Retina (tissue), 1 donor: ENCODE results near the gene SCAF4.
"Not testable (repeated sequence)": the region's sequence is repeated elsewhere in the genome, so short reads cannot be mapped to it uniquely, and the experiment has no call there.

Experiments
- DNase-seq: peaks from one replicate; pipeline ENCODE4 v3.0.0-alpha.2; 2016

Gene SCAF4

GRCh38 chr21:31631881-31632280 lies 100.0 kb downstream of the SCAF4 start:
- not testable (repeated sequence) for DNase-seq

- DNase-seq = no peak
Measured at GRCh38 chr21:31629972-31630711, 101.8 kb downstream of the SCAF4 start.

- no peak for DNase-seq
Measured at GRCh38 chr21:31624961-31625491, 106.9 kb downstream of the SCAF4 start.

- DNase-seq = no peak
Measured at GRCh38 chr21:31624181-31624580, 107.7 kb downstream of the SCAF4 start.

GRCh38 chr21:31623664-31624063 lies 108.3 kb downstream of the SCAF4 start:
- no peak for DNase-seq

GRCh38 chr21:31622397-31622796 lies 109.5 kb downstream of the SCAF4 start:
- no peak for DNase-seq
